NCI-H2227 treated with DMSO at 0.1 percent for 48 hours (cell line): Measurements from ENCODE around the gene BLVRA.
"Not testable (repeated sequence)": the region's sequence is repeated elsewhere in the genome, so short reads cannot be mapped to it uniquely, and the experiment has no call there.

ENCODE experiments used
- DNase-seq: peaks from one replicate; lab custom pipeline; 2025; lab: John Stamatoyannopoulos, UW

The BLVRA gene

GRCh38 chr7:43808410-43808809, 49.9 kb downstream of the BLVRA start:
- DNase-seq: no peak

- DNase-seq: not testable (repeated sequence)
Measured at GRCh38 chr7:43810195-43810941, 51.9 kb downstream of the BLVRA start.

- DNase-seq: no peak
Measured at GRCh38 chr7:43815373-43815772, 56.9 kb downstream of the BLVRA start.

- not testable (repeated sequence) for DNase-seq
Measured at GRCh38 chr7:43816046-43816797, 57.7 kb downstream of the BLVRA start.

- DNase-seq: not testable (repeated sequence)
Measured at GRCh38 chr7:43823425-43823824, 64.9 kb downstream of the BLVRA start.

GRCh38 chr7:43823941-43824340, 65.5 kb downstream of the BLVRA start:
- no peak for DNase-seq

GRCh38 chr7:43824513-43824912, 66.0 kb downstream of the BLVRA start:
- DNase-seq: not testable (repeated sequence)

GRCh38 chr7:43824963-43825362, 66.5 kb downstream of the BLVRA start:
- DNase-seq: no peak

- no peak for DNase-seq
Measured at GRCh38 chr7:43825391-43825808, 66.9 kb downstream of the BLVRA start.

- not testable (repeated sequence) for DNase-seq
Measured at GRCh38 chr7:43830917-43831316, 72.4 kb downstream of the BLVRA start.

GRCh38 chr7:43834463-43835251, 76.2 kb downstream of the BLVRA start:
- no peak for DNase-seq

- DNase-seq: no peak
Measured at GRCh38 chr7:43838201-43838658, 79.8 kb downstream of the BLVRA start.

GRCh38 chr7:43843296-43843695, 84.8 kb downstream of the BLVRA start:
- DNase-seq: no peak

- no peak for DNase-seq
Measured at GRCh38 chr7:43844257-43844656, 85.8 kb downstream of the BLVRA start.

GRCh38 chr7:43844662-43845061, 86.2 kb downstream of the BLVRA start:
- DNase-seq: no peak

- no peak for DNase-seq
Measured at GRCh38 chr7:43847496-43847895, 89.0 kb downstream of the BLVRA start.

- no peak for DNase-seq
Measured at GRCh38 chr7:43849047-43849446, 90.6 kb downstream of the BLVRA start.

GRCh38 chr7:43850348-43851116, 92.1 kb downstream of the BLVRA start:
- DNase-seq: no peak

GRCh38 chr7:43851805-43852204, 93.3 kb downstream of the BLVRA start:
- DNase-seq: no peak

GRCh38 chr7:43855176-43855575, 96.7 kb downstream of the BLVRA start:
- no peak for DNase-seq

- no peak for DNase-seq
Measured at GRCh38 chr7:43856316-43856715, 97.8 kb downstream of the BLVRA start.
